GM12875 (cell line): Measurements from ENCODE around the gene SARS1.

ENCODE experiments used
- H3K4me3 ChIP-seq: one replicate; pipeline ENCODE4 v1.5.1; 2011; ENCODE audit warnings: low read depth, low read length, control low read depth
- TF ChIP-seq, protein P1 (sequence below): IDR thresholded peaks from 2 replicates; pipeline ENCODE4 v1.5.1; 2011; ENCODE audit warnings: low read depth, mild to moderate bottlenecking, control low read depth, inconsistent platforms, low read length, moderate library complexity, borderline replicate concordance; ENCODE audit not compliant: insufficient read depth

Gene SARS1

DNA sequence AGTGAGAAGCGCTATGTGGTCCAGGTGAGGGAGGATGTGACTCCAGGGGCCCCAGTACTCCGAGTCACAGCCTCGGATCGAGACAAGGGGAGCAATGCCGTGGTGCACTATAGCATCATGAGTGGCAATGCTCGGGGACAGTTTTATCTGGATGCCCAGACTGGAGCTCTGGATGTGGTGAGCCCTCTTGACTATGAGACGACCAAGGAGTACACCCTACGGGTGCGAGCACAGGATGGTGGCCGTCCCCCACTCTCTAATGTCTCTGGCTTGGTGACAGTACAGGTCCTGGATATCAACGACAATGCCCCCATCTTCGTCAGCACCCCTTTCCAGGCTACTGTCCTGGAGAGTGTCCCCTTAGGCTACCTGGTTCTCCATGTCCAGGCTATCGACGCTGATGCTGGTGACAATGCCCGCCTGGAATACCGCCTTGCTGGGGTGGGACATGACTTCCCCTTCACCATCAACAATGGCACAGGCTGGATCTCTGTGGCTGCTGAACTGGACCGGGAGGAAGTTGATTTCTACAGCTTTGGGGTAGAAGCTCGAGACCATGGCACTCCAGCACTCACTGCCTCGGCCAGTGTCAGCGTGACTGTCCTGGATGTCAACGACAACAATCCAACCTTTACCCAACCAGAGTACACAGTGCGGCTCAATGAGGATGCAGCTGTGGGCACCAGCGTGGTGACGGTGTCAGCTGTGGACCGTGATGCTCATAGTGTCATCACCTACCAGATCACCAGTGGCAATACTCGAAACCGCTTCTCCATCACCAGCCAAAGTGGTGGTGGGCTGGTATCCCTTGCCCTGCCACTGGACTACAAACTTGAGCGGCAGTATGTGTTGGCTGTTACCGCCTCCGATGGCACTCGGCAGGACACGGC is 37.8 kb downstream of the SARS1 start:
- no peak overlapping the region for H3K4me3 ChIP-seq
- TF ChIP-seq, protein P1, sequence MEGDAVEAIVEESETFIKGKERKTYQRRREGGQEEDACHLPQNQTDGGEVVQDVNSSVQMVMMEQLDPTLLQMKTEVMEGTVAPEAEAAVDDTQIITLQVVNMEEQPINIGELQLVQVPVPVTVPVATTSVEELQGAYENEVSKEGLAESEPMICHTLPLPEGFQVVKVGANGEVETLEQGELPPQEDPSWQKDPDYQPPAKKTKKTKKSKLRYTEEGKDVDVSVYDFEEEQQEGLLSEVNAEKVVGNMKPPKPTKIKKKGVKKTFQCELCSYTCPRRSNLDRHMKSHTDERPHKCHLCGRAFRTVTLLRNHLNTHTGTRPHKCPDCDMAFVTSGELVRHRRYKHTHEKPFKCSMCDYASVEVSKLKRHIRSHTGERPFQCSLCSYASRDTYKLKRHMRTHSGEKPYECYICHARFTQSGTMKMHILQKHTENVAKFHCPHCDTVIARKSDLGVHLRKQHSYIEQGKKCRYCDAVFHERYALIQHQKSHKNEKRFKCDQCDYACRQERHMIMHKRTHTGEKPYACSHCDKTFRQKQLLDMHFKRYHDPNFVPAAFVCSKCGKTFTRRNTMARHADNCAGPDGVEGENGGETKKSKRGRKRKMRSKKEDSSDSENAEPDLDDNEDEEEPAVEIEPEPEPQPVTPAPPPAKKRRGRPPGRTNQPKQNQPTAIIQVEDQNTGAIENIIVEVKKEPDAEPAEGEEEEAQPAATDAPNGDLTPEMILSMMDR: no peak

DNA sequence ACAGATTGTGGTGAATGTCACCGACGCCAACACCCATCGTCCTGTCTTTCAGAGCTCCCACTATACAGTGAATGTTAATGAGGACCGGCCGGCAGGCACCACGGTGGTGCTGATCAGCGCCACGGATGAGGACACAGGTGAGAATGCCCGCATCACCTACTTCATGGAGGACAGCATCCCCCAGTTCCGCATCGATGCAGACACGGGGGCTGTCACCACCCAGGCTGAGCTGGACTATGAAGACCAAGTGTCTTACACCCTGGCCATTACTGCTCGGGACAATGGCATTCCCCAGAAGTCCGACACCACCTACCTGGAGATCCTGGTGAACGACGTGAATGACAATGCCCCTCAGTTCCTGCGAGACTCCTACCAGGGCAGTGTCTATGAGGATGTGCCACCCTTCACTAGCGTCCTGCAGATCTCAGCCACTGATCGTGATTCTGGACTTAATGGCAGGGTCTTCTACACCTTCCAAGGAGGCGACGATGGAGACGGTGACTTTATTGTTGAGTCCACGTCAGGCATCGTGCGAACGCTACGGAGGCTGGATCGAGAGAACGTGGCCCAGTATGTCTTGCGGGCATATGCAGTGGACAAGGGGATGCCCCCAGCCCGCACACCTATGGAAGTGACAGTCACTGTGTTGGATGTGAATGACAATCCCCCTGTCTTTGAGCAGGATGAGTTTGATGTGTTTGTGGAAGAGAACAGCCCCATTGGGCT is 38.6 kb downstream of the SARS1 start:
- no peak overlapping the region for H3K4me3 ChIP-seq
- TF ChIP-seq, protein P1: no peak

DNA sequence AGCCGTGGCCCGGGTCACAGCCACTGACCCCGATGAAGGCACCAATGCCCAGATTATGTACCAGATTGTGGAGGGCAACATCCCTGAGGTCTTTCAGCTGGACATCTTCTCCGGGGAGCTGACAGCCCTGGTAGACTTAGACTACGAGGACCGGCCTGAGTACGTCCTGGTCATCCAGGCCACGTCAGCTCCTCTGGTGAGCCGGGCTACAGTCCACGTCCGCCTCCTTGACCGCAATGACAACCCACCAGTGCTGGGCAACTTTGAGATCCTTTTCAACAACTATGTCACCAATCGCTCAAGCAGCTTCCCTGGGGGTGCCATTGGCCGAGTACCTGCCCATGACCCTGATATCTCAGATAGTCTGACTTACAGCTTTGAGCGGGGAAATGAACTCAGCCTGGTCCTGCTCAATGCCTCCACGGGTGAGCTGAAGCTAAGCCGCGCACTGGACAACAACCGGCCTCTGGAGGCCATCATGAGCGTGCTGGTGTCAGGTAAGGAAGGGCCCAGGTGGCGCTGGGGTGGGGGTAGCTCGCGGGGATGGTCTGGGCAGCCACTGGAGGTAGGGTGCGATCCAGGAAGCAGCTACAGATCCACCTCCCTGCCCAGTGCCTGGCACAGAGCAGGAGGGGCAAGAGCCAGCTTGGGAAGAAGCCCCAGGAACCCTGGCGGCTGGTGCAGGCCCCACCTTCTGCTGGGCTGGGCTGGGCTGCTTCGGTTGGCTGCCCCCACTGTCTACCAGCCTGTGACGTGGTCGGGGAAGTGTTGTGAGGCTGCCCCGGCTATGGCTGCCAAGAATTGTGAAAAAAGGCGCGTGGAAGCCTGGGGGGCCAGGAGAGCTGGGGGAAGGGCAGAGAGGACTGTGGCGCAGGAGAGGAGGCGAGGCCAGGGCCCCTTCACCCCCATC is 39.4 kb downstream of the SARS1 start:
- TF ChIP-seq, protein P1: no peak
- no peak overlapping the region for H3K4me3 ChIP-seq

DNA sequence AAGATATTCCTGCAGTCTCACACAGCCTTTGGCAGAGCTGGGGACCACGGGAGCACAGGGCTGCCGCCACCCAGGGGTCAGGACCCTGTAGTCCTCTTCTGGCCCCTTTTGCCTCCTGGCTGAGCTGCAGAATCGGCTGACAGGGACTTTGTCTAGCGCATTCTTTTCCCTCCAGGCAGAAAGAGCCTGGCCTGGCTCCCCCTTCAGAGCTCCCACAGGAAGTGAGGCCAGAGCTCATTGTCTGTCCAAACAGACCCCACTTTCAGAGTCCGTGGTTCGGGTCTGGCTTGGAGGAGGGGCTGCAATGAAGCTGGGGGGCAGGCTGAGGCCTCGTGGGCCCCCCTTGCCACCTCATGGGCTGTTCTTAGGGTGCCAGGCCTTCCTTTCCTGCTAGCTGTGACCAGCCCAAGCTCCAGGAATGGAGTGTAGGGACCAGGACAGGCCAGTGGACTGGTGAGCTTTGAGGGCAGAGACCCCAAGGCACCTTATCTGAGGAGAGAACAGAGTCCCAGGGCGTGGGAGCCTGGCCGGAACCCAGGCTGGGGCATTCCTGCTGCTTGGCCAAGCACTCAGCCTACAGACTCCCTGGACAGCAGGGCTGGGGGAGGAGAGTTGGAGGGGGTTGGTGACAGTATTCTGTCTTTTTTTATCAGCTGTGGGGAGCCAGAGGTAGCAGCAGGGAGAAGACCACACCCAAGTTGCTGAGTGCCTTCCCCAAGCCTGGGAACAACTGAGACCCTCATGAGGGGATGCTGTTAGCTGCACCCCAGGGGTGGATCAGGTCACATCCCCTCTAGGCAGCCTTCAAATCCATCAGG is 40.3 kb downstream of the SARS1 start:
- TF ChIP-seq, protein P1: no peak
- no peak overlapping the region for H3K4me3 ChIP-seq

- TF ChIP-seq, protein P1: no peak
Observed at GRCh38 chr1:109254621-109255096, 40.9 kb downstream of the SARS1 start.

GRCh38 chr1:109255097-109255651 is 41.5 kb downstream of the SARS1 start:
- H3K4me3 ChIP-seq: no peak overlapping the region
- TF ChIP-seq, protein P1: no peak

More at GRCh38 chr1:109254621-109255096, 40.9 kb downstream of the SARS1 start:
- H3K4me3 ChIP-seq: no peak overlapping the region
